ACC112 (cell line): ENCODE data around the gene ERBB4.
"Not testable (repeated sequence)": the region's sequence is repeated elsewhere in the genome, so short reads cannot be mapped to it uniquely, and the experiment has no call there.

Experiments used
- H2AFZ ChIP-seq: fragments of 200-600 bp; sonication (generic); one replicate; pipeline ENCODE4 v1.6.0; 2017; ENCODE audit warnings: antibody characterized with exemption, low read length; ENCODE audit not compliant: unreplicated experiment
- H3K27ac ChIP-seq: fragments of 200-600 bp; sonication (generic); 2 replicates; pipeline ENCODE4 v1.5.1; 2014; ENCODE audit warnings: low read depth, mild to moderate bottlenecking, antibody characterized with exemption, low read length, moderate library complexity
- H3K27me3 ChIP-seq: fragments of 200-600 bp; sonication (generic); 2 replicates; pipeline ENCODE4 v1.6.1; 2014; ENCODE audit warnings: mild to moderate bottlenecking, antibody characterized with exemption, low read length, moderate library complexity, mixed read lengths; ENCODE audit not compliant: insufficient read depth
- H3K36me3 ChIP-seq: fragments of 200-600 bp; sonication (generic); 2 replicates; pipeline ENCODE4 v1.6.1; 2016; ENCODE audit warnings: mild to moderate bottlenecking, antibody characterized with exemption, low read length, moderate library complexity, mixed read lengths; ENCODE audit not compliant: insufficient read depth
- H3K4me1 ChIP-seq: fragments of 200-600 bp; sonication (generic); one replicate; pipeline ENCODE4 v1.6.1; 2016; ENCODE audit warnings: low read length, mixed read lengths; ENCODE audit not compliant: insufficient read depth, unreplicated experiment, control insufficient read depth
- H3K4me3 ChIP-seq: fragments of 200-600 bp; sonication (generic); 2 replicates; pipeline ENCODE4 v1.5.1; 2014; ENCODE audit warnings: mild to moderate bottlenecking, low read depth, low read length
- H3K79me2 ChIP-seq: fragments of 200-600 bp; sonication (generic); one replicate; pipeline ENCODE4 v1.6.0; 2016; ENCODE audit warnings: low read length; ENCODE audit not compliant: control insufficient read depth, unreplicated experiment, insufficient read depth

ERBB4 gene

DNA sequence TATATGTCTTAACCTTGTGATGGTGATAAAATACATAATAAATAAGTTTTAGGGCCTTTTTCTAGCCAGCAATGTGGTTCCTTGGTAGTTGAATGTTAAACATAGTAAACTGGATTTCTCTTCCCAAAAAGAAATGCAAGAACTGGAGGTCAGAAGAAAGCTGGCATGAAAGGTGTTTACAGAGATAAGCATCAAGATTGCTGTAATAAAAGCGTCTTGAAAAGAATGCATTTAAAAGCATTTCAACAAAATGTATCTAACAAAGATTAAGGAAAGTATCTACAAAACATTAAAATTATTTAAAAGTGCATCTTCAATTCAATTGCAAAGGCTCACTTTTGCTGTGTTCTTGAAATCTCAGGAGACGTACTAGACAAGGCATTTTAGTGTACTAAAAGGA is 419.0 kb downstream of the ERBB4 start:
- H3K4me1 ChIP-seq = no peaks in the 10 kb centered on the region
- no peaks in the 10 kb centered on the region for H3K36me3 ChIP-seq
- no peaks in the 10 kb centered on the region for H3K27me3 ChIP-seq
- no peak overlapping the region for H3K27ac ChIP-seq
- H3K4me3 ChIP-seq = no peak overlapping the region
- H3K79me2 ChIP-seq = no peaks in the 10 kb centered on the region
- H2AFZ ChIP-seq = no peak overlapping the region

DNA sequence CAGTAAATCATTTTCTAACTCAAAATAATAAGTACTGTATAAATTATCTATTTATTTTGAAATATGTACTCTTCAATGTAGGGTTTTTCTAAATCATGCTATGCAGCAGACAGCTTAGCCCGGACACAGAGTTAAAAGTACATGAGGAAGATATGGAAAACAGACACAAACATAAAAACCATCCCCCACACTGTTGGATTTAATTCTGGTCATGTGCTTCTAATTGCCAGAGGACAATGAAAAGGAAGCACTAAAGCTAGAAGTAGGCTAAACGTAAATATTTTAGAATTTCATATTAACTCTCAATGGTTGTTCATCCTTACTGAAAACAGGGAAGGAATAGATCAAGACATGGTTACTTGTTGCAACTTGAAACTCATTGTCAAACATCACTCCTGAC is 420.7 kb downstream of the ERBB4 start:
- Histone ChIP-seq H2AFZ (no peak overlapping the region), H3K27me3 (no peaks in the 10 kb centered on the region), H3K36me3 (no peaks in the 10 kb centered on the region), H3K27ac (no peak overlapping the region), H3K4me3 (no peak overlapping the region), H3K79me2 (no peaks in the 10 kb centered on the region), H3K4me1 (no peaks in the 10 kb centered on the region)

DNA sequence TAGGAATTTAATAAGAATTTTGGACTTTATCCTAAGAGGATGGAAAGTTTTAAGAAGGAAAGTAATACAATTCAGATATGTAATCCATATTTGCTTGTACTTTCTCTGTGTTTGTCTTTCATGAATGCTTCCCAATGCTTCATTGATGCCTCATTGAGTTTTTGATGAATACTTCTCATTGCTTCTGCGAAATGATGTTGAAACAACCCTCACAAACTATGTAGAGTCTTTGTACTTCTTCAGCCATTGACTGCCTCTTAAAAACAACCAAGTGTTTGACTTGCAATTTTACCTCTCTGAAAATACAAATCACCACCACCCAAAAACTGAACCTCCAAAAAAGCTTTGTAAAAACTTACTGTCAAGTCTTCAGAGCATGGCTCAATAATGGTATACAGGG is 424.1 kb downstream of the ERBB4 start:
- Histone ChIP-seq H3K79me2 (no peaks in the 10 kb centered on the region), H2AFZ (no peak overlapping the region), H3K27me3 (no peaks in the 10 kb centered on the region), H3K27ac (no peak overlapping the region), H3K4me3 (no peak overlapping the region), H3K36me3 (no peaks in the 10 kb centered on the region), H3K4me1 (no peaks in the 10 kb centered on the region)

DNA sequence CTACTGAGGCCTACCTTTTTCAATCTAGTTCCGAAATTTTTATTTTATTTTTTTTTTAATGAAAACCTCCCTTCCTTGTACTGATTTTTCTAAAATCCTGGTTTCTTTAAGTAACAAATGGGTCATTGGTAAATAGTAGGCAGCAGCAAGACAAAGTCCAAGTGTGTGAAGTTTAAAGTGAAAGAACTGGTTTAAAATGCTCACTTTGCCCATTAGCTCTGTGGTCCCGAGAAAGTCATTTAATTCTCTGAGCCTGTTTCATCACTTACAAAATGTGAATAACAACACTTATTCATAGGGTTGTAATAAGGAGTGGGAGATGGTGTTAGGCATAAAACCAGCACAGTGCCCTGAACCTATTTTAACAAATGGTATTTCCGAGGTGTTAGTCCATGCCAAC is 426.2 kb downstream of the ERBB4 start:
- Histone ChIP-seq H3K36me3 (no peaks in the 10 kb centered on the region), H3K27ac (no peak overlapping the region), H3K27me3 (no peaks in the 10 kb centered on the region), H2AFZ (no peak overlapping the region), H3K79me2 (no peaks in the 10 kb centered on the region), H3K4me1 (no peaks in the 10 kb centered on the region), H3K4me3 (no peak overlapping the region)

DNA sequence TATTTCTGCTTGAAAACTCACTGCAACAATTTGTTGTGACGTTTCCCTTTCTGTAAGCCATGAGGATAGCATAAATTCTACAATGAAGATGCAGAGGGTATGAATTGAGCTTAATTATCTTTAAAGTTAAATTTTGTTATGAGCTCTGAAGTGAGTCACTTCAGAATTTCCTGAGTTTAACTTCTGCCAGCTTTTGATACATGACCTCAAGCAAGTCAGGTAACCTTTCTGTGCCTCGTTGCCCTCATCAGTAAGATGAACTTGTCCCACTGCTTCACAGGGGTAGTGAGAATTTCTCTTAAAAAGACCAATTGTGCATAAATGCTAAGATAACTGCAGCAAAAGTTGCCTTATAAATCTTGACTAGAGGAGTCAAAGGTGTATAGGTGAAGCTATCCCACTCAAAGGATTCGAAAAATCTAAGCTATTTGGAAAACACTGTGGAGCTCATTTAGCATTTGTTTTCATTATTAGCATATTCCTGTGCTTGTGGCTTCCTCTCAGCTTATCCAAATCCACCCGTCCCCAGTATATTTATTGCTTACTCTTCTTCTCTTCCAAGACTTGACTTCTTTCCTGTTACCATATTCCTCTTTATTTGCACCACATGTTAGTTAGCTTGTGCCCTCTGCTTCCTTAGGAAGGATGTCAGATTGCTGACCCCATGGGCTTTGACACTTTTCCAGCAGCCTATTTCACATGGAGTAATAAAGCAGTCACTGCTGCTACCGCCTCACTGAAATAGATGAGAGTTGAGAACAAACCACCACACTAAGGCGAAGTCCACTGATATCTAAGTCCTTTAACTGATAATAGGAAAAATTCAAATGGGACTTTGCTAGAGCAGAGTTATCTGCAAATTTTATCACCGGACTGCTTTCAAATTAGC is 428.6 kb downstream of the ERBB4 start:
- Histone ChIP-seq H3K4me3 (no peak overlapping the region), H3K79me2 (no peaks in the 10 kb centered on the region), H3K27ac (no peak overlapping the region), H3K36me3 (no peaks in the 10 kb centered on the region), H3K4me1 (no peaks in the 10 kb centered on the region), H3K27me3 (no peaks in the 10 kb centered on the region), H2AFZ (no peak overlapping the region)

DNA sequence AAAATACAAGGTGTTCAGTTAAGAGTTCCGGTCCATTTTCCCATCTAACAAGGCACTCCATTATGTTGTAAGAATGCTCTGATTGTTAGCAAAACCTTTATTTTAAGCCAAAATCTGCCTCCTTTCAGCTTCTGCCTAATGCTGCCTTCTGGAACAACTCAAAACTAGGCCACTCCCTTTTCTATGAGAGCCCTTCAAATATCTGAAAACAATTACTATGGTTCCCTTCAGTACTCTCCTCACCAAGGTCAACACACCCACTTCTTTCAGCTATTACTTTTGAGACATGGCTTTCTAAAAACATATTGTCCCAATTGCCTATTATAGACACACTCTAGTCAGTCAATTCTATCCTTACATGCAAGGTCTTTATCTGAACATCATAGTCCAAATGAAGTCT is 429.4 kb downstream of the ERBB4 start:
- no peaks in the 10 kb centered on the region for H3K36me3 ChIP-seq
- no peak overlapping the region for H2AFZ ChIP-seq
- no peaks in the 10 kb centered on the region for H3K27me3 ChIP-seq
- no peaks in the 10 kb centered on the region for H3K79me2 ChIP-seq
- no peak overlapping the region for H3K4me3 ChIP-seq
- H3K27ac ChIP-seq = no peak overlapping the region
- H3K4me1 ChIP-seq = no peaks in the 10 kb centered on the region

DNA sequence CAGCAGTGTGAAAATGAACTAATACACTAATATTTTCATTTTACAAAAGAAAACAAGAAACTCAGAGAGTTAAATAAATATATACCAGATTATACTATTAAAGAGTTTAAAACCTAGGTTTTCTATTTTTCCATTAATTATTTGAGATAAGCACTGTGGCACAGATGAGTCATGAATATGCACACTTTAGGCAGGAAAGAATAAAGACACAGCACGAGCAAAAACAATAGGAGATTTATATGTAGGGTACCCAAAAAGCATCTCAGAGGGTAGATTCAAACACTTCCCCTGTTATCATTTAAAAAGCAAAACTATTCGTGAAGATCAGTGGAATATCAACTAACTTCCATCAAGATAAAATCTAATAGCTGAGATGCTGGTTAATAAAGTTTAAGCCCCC is 430.6 kb downstream of the ERBB4 start:
- H3K4me1 ChIP-seq = no peaks in the 10 kb centered on the region
- no peaks in the 10 kb centered on the region for H3K79me2 ChIP-seq
- no peaks in the 10 kb centered on the region for H3K27me3 ChIP-seq
- H3K4me3 ChIP-seq = no peak overlapping the region
- H3K27ac ChIP-seq = no peak overlapping the region
- no peak overlapping the region for H2AFZ ChIP-seq
- H3K36me3 ChIP-seq = no peaks in the 10 kb centered on the region

DNA sequence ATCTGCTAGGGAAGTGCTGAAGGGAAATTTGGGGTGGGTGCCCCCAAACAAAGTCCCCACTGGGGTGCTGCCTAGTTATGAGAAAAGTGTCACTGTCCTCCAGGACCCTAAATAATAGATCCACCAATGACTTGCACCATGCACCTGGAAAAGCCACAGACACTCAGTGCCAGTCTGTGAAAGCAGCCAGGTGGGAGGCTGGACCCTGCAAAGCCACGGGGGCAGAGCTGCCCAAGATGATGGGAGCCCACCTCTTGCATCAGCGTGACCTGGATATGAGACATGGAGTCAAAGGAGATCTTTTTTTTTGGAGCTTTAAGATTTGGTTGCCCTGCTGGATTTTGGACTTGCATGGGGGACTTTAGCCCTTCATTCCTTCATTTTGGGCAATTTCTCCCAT is 431.6 kb downstream of the ERBB4 start:
- H3K79me2 ChIP-seq = no peaks in the 10 kb centered on the region
- no peak overlapping the region for H3K4me3 ChIP-seq
- no peaks in the 10 kb centered on the region for H3K36me3 ChIP-seq
- H2AFZ ChIP-seq = no peak overlapping the region
- H3K4me1 ChIP-seq = no peaks in the 10 kb centered on the region
- no peak overlapping the region for H3K27ac ChIP-seq
- H3K27me3 ChIP-seq = no peaks in the 10 kb centered on the region

DNA sequence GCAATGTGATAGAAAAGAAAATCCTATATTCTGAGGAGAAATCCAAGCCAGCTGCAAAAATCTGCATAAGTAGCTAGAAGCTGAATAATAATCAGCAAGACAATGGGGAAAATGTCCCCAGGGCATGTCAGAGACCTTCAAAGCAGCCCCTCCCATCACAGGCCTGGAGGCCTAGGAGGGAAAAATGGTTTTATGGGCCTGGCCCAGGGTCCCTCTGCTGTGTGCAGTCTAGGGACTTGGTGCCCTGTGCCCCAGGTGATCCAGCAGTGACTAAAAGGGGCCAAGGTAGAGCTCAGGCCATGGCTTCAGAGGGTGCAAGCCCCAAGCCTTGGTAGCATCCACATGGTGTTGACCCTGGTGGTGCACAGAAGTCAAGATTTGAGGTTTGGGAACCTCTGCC is 432.1 kb downstream of the ERBB4 start:
- not testable (repeated sequence) for H3K79me2 ChIP-seq, H3K4me3 ChIP-seq, H3K36me3 ChIP-seq, H3K4me1 ChIP-seq, H3K27ac ChIP-seq, H2AFZ ChIP-seq, H3K27me3 ChIP-seq

DNA sequence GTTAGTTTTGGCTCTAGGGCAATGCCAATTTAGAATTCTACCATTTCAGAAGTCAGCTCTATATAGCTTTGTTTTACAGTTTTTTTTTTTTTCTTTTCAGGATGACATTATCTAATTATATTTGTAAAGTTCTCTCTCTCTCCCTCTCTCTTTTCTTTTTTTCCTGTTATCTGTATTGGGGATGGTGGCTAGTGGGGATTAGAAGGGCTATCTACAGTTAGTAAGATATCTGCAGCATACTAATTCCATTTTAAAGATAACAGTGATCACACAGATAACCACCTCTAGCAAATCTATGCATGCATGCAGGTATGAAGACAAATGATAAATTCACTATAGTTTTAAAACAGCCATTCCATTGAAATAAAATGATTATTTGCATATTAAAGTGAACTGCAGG is 438.9 kb downstream of the ERBB4 start:
- H3K79me2 ChIP-seq = no peaks in the 10 kb centered on the region
- H3K27me3 ChIP-seq = no peaks in the 10 kb centered on the region
- H3K4me1 ChIP-seq = no peaks in the 10 kb centered on the region
- H2AFZ ChIP-seq = no peak overlapping the region
- no peaks in the 10 kb centered on the region for H3K36me3 ChIP-seq
- H3K27ac ChIP-seq = no peak overlapping the region
- no peak overlapping the region for H3K4me3 ChIP-seq

DNA sequence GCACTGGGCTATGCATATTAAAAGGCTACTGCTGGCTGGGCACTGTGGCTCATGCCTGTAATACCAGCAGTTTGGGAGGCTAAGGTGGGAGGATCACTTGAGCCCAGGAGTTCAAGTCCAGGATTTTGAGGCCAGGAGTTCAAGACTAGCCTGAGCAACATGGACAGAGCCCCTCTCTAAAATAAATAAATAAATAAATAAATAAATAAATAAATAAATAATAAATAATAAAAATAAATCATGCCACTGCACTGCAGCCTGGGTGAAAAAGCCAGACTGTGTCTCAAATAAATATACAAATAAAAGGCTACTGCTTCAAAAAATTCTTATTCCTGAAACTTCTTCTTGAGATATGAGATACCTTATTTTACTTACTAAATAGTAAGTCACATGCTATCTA is 439.6 kb downstream of the ERBB4 start:
- no peak overlapping the region for H3K27ac ChIP-seq
- no peaks in the 10 kb centered on the region for H3K4me1 ChIP-seq
- H3K79me2 ChIP-seq = no peaks in the 10 kb centered on the region
- no peaks in the 10 kb centered on the region for H3K36me3 ChIP-seq
- H3K4me3 ChIP-seq = no peak overlapping the region
- H2AFZ ChIP-seq = no peak overlapping the region
- H3K27me3 ChIP-seq = no peaks in the 10 kb centered on the region
